K562 (cell line): ENCODE measurements around the gene DHX40. TPM values are rescaled to one million over a fixed set of nuclear protein-coding genes. Genes with fewer than 3 reads are reported as not detected.

ENCODE experiments used
- ESRRB ChIP-seq: fragments of 250-450 bp; sonication (Bioruptor Pico); IDR thresholded peaks from 2 replicates; pipeline ENCODE4 v1.5.0; 2020; ENCODE audit warnings: mild to moderate bottlenecking, moderate library complexity, borderline replicate concordance
- ETV6 ChIP-seq, 3 experiments: fragments of 150-350 bp in 1 of 3; sonication (generic) in 1 of 3; formaldehyde crosslinking in 1 of 3; IDR thresholded peaks; 2 replicates each; pipeline versions ENCODE4 v1.6.1 to v1.8.0; 2014 to 2022; ENCODE audit warnings: borderline replicate concordance in 2 of 3, low read depth in 2 of 3, antibody characterized with exemption in 1 of 3, low read length in 1 of 3, mild to moderate bottlenecking in 1 of 3, missing genetic modification reagents in 1 of 3
- HOMEZ ChIP-seq: fragments of 250-450 bp; sonication (Bioruptor Pico); IDR thresholded peaks from 2 replicates; pipeline ENCODE4 v1.4.0; 2020; ENCODE audit warnings: mild to moderate bottlenecking, moderate library complexity
- MCM7 ChIP-seq, 2 experiments: fragments of 450-650 bp; IDR thresholded peaks; 2 replicates each; pipeline ENCODE4 v1.6.1; 2016 to 2018
- ZBTB2 ChIP-seq: fragments of 450-650 bp; IDR thresholded peaks from 2 replicates; pipeline ENCODE4 v1.6.1; 2016; ENCODE audit warnings: antibody characterized with exemption
- polyA plus RNA-seq, 8 experiments: library from polyadenylated mRNA; depleted of rRNA in 4 of 8; stranded (reverse) in 5 of 8; unstranded in 3 of 8; fragments of >200 nt; fragmentation: Nextera tagmentation in 2 of 8; fragmentation: Illumina TruSeq in 1 of 8; extraction: Ambion mirVana in 2 of 8; extraction: Trizol in 1 of 8; gene quantifications; 2 replicates each; pipeline versions ENCODE4 v1.2.1 to v1.2.3, GENCODE V29; 2011 to 2014; ENCODE audit warnings: inconsistent platforms in 1 of 8, missing spikeins in 1 of 8
- total RNA-seq, 7 experiments: library from RNA; depleted of rRNA in 6 of 7; stranded (reverse); fragments of >200 nt in 6 of 7; fragmentation: Illumina TruSeq in 2 of 7; extraction: Trizol in 2 of 7; gene quantifications; 2 replicates each; pipeline versions ENCODE4 v1.2.1 to v1.2.3, GENCODE V29; 2011 to 2021; ENCODE audit warnings: low replicate concordance in 1 of 7
- TF ChIP-seq, protein P1 (sequence below): fragments of 200-800 bp; sonication (Bioruptor generic); IDR thresholded peaks from 2 replicates; pipeline ENCODE4 v1.6.1; 2016; ENCODE audit warnings: missing genetic modification characterization, missing compliant biosample characterization

The DHX40 gene
- total and polyA plus RNA-seq, 9 of the 15 experiments (the other 6 are each of a cell fraction or from before 2014, with no cell fraction given): 7.2 to 38.6 (median 18.7) TPM

- TF ChIP-seq, protein P1, sequence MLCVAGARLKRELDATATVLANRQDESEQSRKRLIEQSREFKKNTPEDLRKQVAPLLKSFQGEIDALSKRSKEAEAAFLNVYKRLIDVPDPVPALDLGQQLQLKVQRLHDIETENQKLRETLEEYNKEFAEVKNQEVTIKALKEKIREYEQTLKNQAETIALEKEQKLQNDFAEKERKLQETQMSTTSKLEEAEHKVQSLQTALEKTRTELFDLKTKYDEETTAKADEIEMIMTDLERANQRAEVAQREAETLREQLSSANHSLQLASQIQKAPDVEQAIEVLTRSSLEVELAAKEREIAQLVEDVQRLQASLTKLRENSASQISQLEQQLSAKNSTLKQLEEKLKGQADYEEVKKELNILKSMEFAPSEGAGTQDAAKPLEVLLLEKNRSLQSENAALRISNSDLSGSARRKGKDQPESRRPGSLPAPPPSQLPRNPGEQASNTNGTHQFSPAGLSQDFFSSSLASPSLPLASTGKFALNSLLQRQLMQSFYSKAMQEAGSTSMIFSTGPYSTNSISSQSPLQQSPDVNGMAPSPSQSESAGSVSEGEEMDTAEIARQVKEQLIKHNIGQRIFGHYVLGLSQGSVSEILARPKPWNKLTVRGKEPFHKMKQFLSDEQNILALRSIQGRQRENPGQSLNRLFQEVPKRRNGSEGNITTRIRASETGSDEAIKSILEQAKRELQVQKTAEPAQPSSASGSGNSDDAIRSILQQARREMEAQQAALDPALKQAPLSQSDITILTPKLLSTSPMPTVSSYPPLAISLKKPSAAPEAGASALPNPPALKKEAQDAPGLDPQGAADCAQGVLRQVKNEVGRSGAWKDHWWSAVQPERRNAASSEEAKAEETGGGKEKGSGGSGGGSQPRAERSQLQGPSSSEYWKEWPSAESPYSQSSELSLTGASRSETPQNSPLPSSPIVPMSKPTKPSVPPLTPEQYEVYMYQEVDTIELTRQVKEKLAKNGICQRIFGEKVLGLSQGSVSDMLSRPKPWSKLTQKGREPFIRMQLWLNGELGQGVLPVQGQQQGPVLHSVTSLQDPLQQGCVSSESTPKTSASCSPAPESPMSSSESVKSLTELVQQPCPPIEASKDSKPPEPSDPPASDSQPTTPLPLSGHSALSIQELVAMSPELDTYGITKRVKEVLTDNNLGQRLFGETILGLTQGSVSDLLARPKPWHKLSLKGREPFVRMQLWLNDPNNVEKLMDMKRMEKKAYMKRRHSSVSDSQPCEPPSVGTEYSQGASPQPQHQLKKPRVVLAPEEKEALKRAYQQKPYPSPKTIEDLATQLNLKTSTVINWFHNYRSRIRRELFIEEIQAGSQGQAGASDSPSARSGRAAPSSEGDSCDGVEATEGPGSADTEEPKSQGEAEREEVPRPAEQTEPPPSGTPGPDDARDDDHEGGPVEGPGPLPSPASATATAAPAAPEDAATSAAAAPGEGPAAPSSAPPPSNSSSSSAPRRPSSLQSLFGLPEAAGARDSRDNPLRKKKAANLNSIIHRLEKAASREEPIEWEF: no peak
- TF ChIP-seq MCM7 (IDR thresholded peaks at IDR 0.05) (no peak), HOMEZ (CRISPR knock-in tag) (no peak), ETV6 (IDR thresholded peaks at IDR 0.05; ENCODE audit: borderline replicate concordance in 1 of 2, low read depth in 2 of 2, low read length in 1 of 2) (no peak), ETV6 (CRISPR knock-in tag; IDR thresholded peaks at IDR 0.05; ENCODE audit: borderline replicate concordance) (no peak), ZBTB2 (no peak), ESRRB (CRISPR knock-in tag) (no peak)
Observed at GRCh38 chr17:59650642-59651041, 85.2 kb downstream of the DHX40 start (continued).
